OCI-LY1 (cell line): ENCODE results near the gene STPG1.

Experiments
- CTCF ChIP-seq: fragments of 200-600 bp; sonication (generic), shearing (Covaris generic); IDR thresholded peaks from 2 replicates; pipeline ENCODE4 v1.5.1; 2017; ENCODE audit warnings: mild to moderate bottlenecking, antibody characterized with exemption, low read length, moderate library complexity, mixed read lengths
- EZH2 ChIP-seq: fragments of 200-600 bp; sonication (generic), shearing (Covaris generic); IDR thresholded peaks from 2 replicates; pipeline ENCODE4 v1.8.0; 2017; ENCODE audit warnings: borderline replicate concordance, mixed run types, mild to moderate bottlenecking, antibody characterized with exemption, low read length, moderate library complexity, mixed read lengths

- no peak for TF ChIP-seq CTCF
- TF ChIP-seq EZH2, result no peak
Measured at GRCh38 chr1:24318615-24319311, 94.8 kb downstream of the STPG1 start.
